ENCODE data around the gene TMEM271. TPM values are rescaled to one million over a fixed set of nuclear protein-coding genes. Genes with fewer than 3 reads are reported as not detected.

The TMEM271 gene
- total and polyA plus RNA-seq, 10 of the 15 experiments (the other 5 are each of a cell fraction or from before 2014, with no cell fraction given), result not detected

DNA sequence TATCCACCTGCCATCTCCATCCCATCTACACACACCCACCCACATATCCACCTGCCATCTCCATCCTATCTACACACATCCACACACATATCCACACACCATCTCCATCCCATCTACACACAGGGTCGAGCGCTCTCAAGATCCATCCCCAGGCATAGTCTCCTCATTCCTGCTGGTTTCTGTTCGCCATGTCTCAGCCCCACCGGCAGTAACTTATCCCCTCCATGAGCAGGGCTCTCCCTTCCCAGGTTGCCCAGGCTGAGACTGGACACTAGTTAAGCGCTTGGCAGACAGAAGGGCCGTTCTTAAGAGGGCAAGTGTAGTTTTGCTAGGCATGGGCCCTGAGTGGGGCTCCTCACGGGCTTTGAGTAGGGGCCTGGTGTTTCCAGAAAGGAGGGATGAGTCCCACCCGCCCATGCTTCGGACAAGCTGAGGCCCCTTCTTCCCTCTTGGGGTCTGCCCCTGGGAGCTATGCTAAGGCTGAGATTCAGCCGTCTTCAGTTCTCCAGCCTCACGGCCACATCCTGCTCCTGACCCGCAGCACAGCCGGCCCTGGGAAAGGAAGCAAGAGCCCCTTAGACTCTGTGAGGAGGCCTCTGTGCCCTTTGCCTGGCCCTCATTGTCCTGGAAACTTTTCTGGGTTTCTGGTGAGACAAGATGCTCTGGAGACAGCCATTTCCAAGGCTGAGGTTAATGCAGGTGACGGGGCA, 20.4 kb downstream of the TMEM271 start:
- no peaks in the 10 kb centered on the region for H3K27me3 ChIP-seq (replicated peaks in 1 of 2; ENCODE audit: control insufficient read depth in 2 of 2, insufficient read depth in 2 of 2, low read length in 1 of 2)
- H3K9ac ChIP-seq (ENCODE audit: control insufficient read depth, insufficient read depth, low read length), result no peak overlapping the region
- no peak for TF ChIP-seq HCFC1 (IDR thresholded peaks at IDR 0.05; ENCODE audit: low read length)
- TF ChIP-seq MXI1 (IDR thresholded peaks at IDR 0.05; ENCODE audit: low read depth, low read length), result no peak
- no peak for TF ChIP-seq ZNF274 (IDR thresholded peaks at IDR 0.05; ENCODE audit: insufficient read depth, insufficient read length)
- no peak for TF ChIP-seq BACH1 (IDR thresholded peaks at IDR 0.05; ENCODE audit: borderline replicate concordance)
- no peak for TF ChIP-seq ZZZ3 (IDR thresholded peaks at IDR 0.05; ENCODE audit: control insufficient read depth, insufficient read length, low read depth)
- no peak for TF ChIP-seq MTA2 (IDR thresholded peaks at IDR 0.05; ENCODE audit: low read depth)
- TF ChIP-seq TAF1 (IDR thresholded peaks at IDR 0.05; ENCODE audit: borderline replicate concordance, low read depth, low read length), result no peak
- no peak for TF ChIP-seq BRCA1 (IDR thresholded peaks at IDR 0.05; ENCODE audit: low read depth, low read length)
- TF ChIP-seq, protein P1, sequence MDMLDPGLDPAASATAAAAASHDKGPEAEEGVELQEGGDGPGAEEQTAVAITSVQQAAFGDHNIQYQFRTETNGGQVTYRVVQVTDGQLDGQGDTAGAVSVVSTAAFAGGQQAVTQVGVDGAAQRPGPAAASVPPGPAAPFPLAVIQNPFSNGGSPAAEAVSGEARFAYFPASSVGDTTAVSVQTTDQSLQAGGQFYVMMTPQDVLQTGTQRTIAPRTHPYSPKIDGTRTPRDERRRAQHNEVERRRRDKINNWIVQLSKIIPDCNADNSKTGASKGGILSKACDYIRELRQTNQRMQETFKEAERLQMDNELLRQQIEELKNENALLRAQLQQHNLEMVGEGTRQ (IDR thresholded peaks at IDR 0.05; ENCODE audit: borderline replicate concordance, low read depth, low read length), result no peak
- no peak for TF ChIP-seq POU2F2 (IDR thresholded peaks at IDR 0.05; ENCODE audit: borderline replicate concordance, low read depth, low read length)
- no peak for TF ChIP-seq NFYA (IDR thresholded peaks at IDR 0.05; ENCODE audit: borderline replicate concordance, low read depth, low read length)
- TF ChIP-seq PML (IDR thresholded peaks at IDR 0.05; ENCODE audit: low read length), result no peak
- TF ChIP-seq, protein P2, sequence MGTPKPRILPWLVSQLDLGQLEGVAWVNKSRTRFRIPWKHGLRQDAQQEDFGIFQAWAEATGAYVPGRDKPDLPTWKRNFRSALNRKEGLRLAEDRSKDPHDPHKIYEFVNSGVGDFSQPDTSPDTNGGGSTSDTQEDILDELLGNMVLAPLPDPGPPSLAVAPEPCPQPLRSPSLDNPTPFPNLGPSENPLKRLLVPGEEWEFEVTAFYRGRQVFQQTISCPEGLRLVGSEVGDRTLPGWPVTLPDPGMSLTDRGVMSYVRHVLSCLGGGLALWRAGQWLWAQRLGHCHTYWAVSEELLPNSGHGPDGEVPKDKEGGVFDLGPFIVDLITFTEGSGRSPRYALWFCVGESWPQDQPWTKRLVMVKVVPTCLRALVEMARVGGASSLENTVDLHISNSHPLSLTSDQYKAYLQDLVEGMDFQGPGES (IDR thresholded peaks at IDR 0.05), result no peak
- no peak for TF ChIP-seq SUPT20H (IDR thresholded peaks at IDR 0.05; ENCODE audit: borderline replicate concordance, control insufficient read depth, low read depth, low read length)
- TF ChIP-seq, protein P3, sequence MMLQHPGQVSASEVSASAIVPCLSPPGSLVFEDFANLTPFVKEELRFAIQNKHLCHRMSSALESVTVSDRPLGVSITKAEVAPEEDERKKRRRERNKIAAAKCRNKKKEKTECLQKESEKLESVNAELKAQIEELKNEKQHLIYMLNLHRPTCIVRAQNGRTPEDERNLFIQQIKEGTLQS (IDR thresholded peaks at IDR 0.05; ENCODE audit: borderline replicate concordance, extremely low read depth, low read depth, low read length), result no peak
- no peak for TF ChIP-seq POLR2AphosphoS5 (IDR thresholded peaks at IDR 0.05; ENCODE audit: low read length)
- no peak for TF ChIP-seq GATAD2B (conservative IDR thresholded peaks at IDR 0.05; ENCODE audit: low read depth)
- no peak for TF ChIP-seq SMARCA5 (IDR thresholded peaks at IDR 0.05)
- TF ChIP-seq, protein P4, sequence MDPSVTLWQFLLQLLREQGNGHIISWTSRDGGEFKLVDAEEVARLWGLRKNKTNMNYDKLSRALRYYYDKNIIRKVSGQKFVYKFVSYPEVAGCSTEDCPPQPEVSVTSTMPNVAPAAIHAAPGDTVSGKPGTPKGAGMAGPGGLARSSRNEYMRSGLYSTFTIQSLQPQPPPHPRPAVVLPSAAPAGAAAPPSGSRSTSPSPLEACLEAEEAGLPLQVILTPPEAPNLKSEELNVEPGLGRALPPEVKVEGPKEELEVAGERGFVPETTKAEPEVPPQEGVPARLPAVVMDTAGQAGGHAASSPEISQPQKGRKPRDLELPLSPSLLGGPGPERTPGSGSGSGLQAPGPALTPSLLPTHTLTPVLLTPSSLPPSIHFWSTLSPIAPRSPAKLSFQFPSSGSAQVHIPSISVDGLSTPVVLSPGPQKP (IDR thresholded peaks at IDR 0.05; ENCODE audit: low read depth, low read length), result no peak
- TF ChIP-seq, protein P5, sequence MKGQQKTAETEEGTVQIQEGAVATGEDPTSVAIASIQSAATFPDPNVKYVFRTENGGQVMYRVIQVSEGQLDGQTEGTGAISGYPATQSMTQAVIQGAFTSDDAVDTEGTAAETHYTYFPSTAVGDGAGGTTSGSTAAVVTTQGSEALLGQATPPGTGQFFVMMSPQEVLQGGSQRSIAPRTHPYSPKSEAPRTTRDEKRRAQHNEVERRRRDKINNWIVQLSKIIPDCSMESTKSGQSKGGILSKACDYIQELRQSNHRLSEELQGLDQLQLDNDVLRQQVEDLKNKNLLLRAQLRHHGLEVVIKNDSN (IDR thresholded peaks at IDR 0.05; ENCODE audit: borderline replicate concordance, extremely low read length, insufficient read depth, low read depth, low read length), result no peak
- ChIA-PET RAD21 (ENCODE audit: unreplicated experiment) (no interaction called here), SMC1A (ENCODE audit: uncharacterized antibody, unreplicated experiment) (no interaction called here), POLR2A (no interaction called here), CTCF (no interaction called here)
- H3K4me3 ChIP-seq, result no peak overlapping the region
- peaks cover 3% of the 10 kb centered on the region; the same call in 2 of the 3 replicates for H3K9me3 ChIP-seq (replicated peaks; ENCODE audit: control insufficient read depth, insufficient read depth, low read length)
- intact Hi-C loops (cut with micrococcal nuclease; ENCODE audit: unreplicated experiment), result no loop called here
- H3K36me3 ChIP-seq (ENCODE audit: control insufficient read depth in 2 of 2, insufficient read depth in 2 of 2, low read length in 1 of 2), result no peaks in the 10 kb centered on the region
- no peak for FAIRE-seq
- DNase-seq (ENCODE audit: low read depth, low spot score), result no peak
- BruUV-seq (replicated peaks), result no TSS peak
- no peaks in the 10 kb centered on the region for H4K20me1 ChIP-seq (ENCODE audit: control insufficient read depth, insufficient read depth)
- no peaks in the 10 kb centered on the region for H3K4me1 ChIP-seq (ENCODE audit: control insufficient read depth, insufficient read depth, low read length)
- H3K4me2 ChIP-seq (ENCODE audit: control insufficient read depth, insufficient read depth), result no peak overlapping the region
- WGBS (ENCODE audit: insufficient coverage, insufficient replicate concordance, low lambda C conversion rate, missing lambda C conversion rate), result 55% methylated on average over 14 of the region's 14 CpGs
- ATAC-seq, result no peak
- H2AFZ ChIP-seq (ENCODE audit: control insufficient read depth, low read depth, low read length), result no peak overlapping the region
- no peak overlapping the region for H3K27ac ChIP-seq (ENCODE audit: control insufficient read depth, insufficient read depth)
- H3K79me2 ChIP-seq (ENCODE audit: control insufficient read depth, insufficient read depth, low read length), result no peaks in the 10 kb centered on the region
- in situ Hi-C loops (cut with MboI), result no loop called here
